ENCODE results near the gene ADPRM. TPM values are rescaled to one million over a fixed set of nuclear protein-coding genes. Genes with fewer than 3 reads are reported as not detected.

ADPRM gene
- total RNA-seq, 1 donor from 2014 or later, result 14.1 TPM

- Mint-ChIP-seq H3K9me3 (no peaks in the 10 kb centered on the region), H3K27me3 (no peaks in the 10 kb centered on the region), H3K4me3 (no peak overlapping the region), H3K36me3 (ENCODE audit: low read depth) (no peaks in the 10 kb centered on the region), H3K4me1 (no peaks in the 10 kb centered on the region), H3K27ac (no peak overlapping the region)
- ChIA-PET CTCF (no interaction called here), POLR2A (no interaction called here)
- intact Hi-C loops (cut with micrococcal nuclease), result loop anchor here (10.0 kb wide), 1 partner anchor 88 kb away; no protein-coding TSS in a partner anchor
- ATAC-seq (ENCODE audit: low read depth) (no peak), DNase-seq (no peak)
- no peak for TF ChIP-seq CTCF (IDR thresholded peaks at IDR 0.05)
Measured at GRCh38 chr17:10756619-10757018, 59.2 kb downstream of the ADPRM start.

GRCh38 chr17:10757067-10757466, 59.7 kb downstream of the ADPRM start:
- Mint-ChIP-seq H3K9me3 (no peaks in the 10 kb centered on the region), H3K4me1 (no peaks in the 10 kb centered on the region), H3K4me3 (no peak overlapping the region), H3K27ac (no peak overlapping the region), H3K36me3 (ENCODE audit: low read depth) (no peaks in the 10 kb centered on the region), H3K27me3 (no peaks in the 10 kb centered on the region)
- ATAC-seq (ENCODE audit: low read depth), result no peak
- TF ChIP-seq CTCF (IDR thresholded peaks at IDR 0.05), result no peak
- no peak for DNase-seq
- ChIA-PET POLR2A (no interaction called here), CTCF (no interaction called here)
- intact Hi-C loops (cut with micrococcal nuclease), result loop anchor here (10.0 kb wide), 1 partner anchor 88 kb away; no protein-coding TSS in a partner anchor

GRCh38 chr17:10757647-10758046, 60.3 kb downstream of the ADPRM start:
- TF ChIP-seq CTCF (IDR thresholded peaks at IDR 0.05), result no peak
- POLR2A ChIA-PET, result no interaction called here
- H3K27ac Mint-ChIP-seq, result no peak overlapping the region
- H3K36me3 Mint-ChIP-seq (ENCODE audit: low read depth), result no peaks in the 10 kb centered on the region
- CTCF ChIA-PET, result no interaction called here
- no peak overlapping the region for H3K4me3 Mint-ChIP-seq
- no peaks in the 10 kb centered on the region for H3K4me1 Mint-ChIP-seq
- no peak for ATAC-seq (ENCODE audit: low read depth)
- no peak for DNase-seq
- H3K27me3 Mint-ChIP-seq, result no peaks in the 10 kb centered on the region
- H3K9me3 Mint-ChIP-seq, result no peaks in the 10 kb centered on the region
- intact Hi-C loops (cut with micrococcal nuclease), result loop anchor here (10.0 kb wide), 1 partner anchor 87 kb away; no protein-coding TSS in a partner anchor

- Mint-ChIP-seq H3K9me3 (no peaks in the 10 kb centered on the region), H3K4me1 (no peaks in the 10 kb centered on the region), H3K27me3 (no peaks in the 10 kb centered on the region), H3K4me3 (no peak overlapping the region), H3K27ac (no peak overlapping the region), H3K36me3 (ENCODE audit: low read depth) (no peaks in the 10 kb centered on the region)
- intact Hi-C loops (cut with micrococcal nuclease), result loop anchor here (10.0 kb wide), 1 partner anchor 87 kb away; no protein-coding TSS in a partner anchor
- ChIA-PET POLR2A (no interaction called here), CTCF (no interaction called here)
- ATAC-seq (ENCODE audit: low read depth), result no peak
- no peak for TF ChIP-seq CTCF (IDR thresholded peaks at IDR 0.05)
- no peak for DNase-seq
Measured at GRCh38 chr17:10758062-10758461, 60.7 kb downstream of the ADPRM start.

Other genes starting within 250 kb of the ADPRM start
- not detected in 2 replicates for gene MYH4, start 228.0 kb upstream of the ADPRM start, total RNA-seq
- not detected in 2 replicates for gene MYH1, start 179.1 kb upstream of the ADPRM start, total RNA-seq
- not detected in 2 replicates for gene MYH2, start 147.9 kb upstream of the ADPRM start, total RNA-seq
- 5.8 and 5.9 TPM in 2 replicates for gene MYH3, start 40.3 kb upstream of the ADPRM start, total RNA-seq
- 27.9 and 33.3 TPM in 2 replicates for gene SCO1, start 61 bp upstream of the ADPRM start, total RNA-seq
- gene TMEM220, start 32.4 kb downstream of the ADPRM start, total RNA-seq, result 1.6 and 2.4 TPM in 2 replicates
- gene TMEM238L, start 106.5 kb downstream of the ADPRM start, total RNA-seq, result not detected in 2 replicates
- not detected in 2 replicates for gene PIRT, start 140.5 kb downstream of the ADPRM start, total RNA-seq

Data from activated B cell treated with CpG ODN at 0.5 μM for 24 hours (primary cell).